AML-193 (cell line): ENCODE results near the gene HERPUD1.

Experiments
- DNase-seq, 2 experiments: peaks; one replicate each; lab custom pipeline; 2025; lab: John Stamatoyannopoulos, UW

The HERPUD1 gene

DNA sequence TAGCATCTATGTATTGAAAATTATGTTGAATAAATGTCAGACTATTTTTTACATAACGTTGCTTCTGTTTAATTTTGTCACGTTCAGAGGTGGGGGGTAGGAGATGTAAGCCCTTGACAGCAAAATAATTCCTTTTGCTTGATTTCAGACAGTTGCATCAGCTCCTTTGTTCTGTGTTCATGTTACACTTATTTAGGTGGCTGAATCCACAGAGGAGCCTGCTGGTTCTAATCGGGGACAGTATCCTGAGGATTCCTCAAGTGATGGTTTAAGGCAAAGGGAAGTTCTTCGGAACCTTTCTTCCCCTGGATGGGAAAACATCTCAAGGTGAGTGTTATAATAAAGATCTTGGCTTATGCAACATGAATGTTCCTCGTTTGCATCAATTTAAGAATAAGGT, 4.5 kb downstream of the HERPUD1 start:
- DNase-seq: no peak

DNA sequence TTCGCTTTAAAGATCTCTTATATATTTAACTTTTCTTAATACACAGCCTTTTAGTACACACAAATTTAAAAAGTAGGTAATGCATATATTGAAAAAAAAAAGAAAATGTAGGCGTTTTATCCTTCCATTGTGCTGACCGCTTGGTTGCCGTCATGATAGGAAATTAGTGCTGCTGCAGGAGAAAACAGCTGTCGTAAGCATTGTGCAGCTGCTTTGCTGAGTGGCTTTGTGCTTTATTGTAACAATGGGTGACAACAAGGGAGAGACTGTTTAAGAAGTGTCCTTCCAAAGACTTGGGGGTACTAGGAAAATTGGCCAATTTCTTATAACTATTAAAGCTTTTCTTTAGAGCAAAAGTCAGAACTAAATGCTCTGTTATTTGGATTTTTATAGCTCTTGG, 5.0 kb downstream of the HERPUD1 start:
- no peak for DNase-seq

DNA sequence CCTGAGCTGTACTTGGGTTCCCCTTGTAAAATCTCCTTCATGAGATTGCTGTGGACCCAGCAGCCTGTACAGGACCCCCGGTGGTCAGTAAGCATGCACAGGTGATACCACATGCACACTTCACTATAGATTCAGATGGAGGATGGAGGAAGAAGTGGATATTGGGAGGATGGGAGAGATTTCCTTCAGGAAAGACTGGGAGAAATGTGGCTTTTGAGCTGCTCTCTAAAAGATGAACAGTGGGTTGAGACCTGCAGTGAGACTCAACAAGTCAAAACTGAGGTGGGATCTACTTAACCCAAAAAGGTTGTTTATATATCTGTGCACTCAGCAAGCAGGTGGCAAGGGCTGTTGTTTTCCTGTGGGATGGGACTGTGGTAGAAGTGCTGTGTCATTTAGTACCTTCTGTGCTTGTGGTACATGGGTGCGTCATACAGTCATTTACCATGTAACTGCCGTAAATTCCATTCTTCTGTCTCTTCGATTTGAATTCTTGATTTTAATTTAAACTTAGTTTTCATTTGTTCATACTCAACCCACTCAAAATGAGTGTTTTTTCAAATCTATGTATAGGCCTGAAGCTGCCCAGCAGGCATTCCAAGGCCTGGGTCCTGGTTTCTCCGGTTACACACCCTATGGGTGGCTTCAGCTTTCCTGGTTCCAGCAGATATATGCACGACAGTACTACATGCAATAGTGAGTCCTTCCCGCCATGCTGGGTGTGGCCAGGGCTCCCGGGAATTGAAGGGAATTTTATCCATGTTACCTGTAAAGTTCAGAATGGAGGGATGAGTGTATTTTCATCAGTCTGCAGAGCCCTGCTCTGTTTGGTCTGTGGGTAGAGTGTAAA, 6.9 kb downstream of the HERPUD1 start:
- no peak for DNase-seq

DNA sequence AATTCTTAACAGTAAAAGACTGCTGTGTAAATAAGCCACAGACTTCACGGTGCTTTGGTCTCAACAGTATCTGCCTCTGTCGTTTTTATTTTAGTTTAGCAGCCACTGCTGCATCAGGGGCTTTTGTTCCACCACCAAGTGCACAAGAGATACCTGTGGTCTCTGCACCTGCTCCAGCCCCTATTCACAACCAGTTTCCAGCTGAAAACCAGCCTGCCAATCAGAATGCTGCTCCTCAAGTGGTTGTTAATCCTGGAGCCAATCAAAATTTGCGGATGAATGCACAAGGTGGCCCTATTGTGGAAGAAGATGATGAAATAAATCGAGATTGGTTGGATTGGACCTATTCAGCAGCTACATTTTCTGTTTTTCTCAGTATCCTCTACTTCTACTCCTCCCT, 7.9 kb downstream of the HERPUD1 start:
- DNase-seq: no peak

DNA sequence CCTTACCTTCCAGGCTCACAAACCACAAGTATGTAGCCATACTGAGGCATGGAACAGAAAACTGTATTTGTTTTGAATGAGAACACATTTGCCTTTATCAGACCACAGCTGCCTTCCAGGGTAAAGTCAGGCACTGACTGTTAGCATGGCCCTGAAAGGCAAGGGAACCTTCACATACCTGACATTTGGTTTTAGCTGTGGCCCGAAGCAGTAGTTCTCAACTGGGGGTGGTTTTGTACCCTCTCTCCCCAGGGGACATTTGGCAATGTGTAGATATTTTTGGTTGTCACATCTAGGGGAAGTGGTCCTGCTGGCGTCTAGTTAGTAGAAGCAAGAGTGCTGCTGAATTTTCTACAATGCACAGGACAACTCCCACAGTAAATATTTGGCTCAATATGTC, 9.2 kb downstream of the HERPUD1 start:
- DNase-seq: no peak

DNA sequence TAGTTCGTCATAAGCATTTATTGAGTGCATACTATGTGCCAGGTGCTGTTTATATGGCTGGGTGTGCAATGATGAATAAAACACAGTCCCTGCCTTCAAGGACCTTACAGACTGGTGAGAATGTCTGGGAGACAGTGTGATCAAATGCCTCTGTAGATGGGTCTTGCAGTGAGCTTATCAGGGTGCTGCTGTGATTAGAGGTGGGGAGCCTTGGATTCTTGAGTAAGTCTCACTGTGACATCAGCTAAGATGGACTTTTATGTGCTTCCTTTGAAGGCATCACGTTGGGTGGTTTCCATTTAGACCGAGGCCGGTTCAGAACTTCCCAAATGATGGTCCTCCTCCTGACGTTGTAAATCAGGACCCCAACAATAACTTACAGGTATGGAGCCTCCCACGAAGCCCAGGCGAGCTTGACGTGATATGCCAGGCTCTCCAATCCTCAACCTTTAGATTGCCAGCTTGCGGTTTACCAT, 10.0 kb downstream of the HERPUD1 start:
- DNase-seq: no peak

DNA sequence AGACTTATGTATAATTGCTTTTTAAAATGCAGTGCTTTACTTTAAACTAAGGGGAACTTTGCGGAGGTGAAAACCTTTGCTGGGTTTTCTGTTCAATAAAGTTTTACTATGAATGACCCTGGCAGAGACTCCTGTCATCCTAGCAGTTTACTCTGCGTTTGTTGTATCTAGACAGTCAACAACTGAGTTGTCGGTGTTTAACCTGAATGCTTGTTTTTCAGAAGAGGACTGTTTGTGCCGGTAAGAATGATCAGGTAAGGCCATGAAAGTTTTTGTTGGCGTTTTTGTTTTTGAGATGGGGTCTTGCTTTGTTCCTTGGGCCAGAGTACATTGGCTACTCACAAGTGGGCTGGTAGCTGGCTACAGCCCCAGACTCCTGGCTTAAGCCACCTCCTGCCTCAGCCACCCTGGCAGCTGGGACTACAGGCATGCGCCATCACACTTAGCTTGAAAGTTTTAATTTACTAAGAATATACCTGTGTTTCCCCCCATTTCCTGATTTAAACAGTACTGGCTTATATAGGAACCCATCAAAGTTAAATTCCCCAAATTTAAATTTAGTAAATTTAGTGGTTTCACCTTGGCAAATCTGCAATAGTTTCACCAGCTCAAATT, 11.9 kb downstream of the HERPUD1 start:
- DNase-seq: no peak

DNA sequence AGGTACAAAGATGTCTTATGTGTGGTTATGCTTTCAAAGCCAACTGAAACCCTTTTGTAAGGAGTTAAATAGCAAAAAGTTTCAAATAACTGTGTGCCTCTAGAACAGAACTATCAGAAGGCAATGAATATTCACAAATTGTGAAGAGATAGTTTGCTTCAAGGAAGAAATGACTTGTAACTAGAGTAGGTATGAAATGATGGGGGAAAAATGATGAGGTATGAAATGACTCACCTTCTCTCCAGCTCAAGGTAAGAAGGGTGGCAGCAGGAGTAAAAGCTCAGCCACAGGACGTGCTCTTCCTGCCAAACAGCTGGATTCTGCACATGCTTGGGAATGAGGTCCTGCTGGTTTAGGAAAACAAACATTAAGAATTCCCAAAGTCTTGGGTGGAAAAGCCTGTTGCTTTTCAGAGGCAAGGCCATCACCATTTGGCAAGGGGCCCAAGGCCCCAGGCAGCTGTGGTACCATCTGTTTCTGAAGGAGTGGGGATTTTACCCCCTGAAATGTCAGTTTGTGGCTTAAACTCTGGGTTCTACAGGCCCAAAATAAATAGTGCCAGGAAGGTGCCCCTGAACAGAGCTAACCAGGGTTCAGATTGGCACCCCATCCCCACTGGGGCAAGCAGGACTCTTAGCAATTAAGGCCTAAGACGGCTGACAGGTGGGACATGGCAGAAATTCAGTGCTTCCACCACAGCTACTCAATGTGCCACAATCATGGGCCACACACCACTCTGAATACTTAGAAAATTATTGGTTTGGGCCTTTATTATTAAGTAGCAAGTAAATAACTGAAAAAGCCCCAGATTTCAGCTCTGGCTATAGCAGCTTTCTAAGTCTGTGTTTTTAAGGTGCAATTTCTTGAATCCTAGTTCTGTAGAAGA, 13.3 kb downstream of the HERPUD1 start:
- no peak for DNase-seq

DNA sequence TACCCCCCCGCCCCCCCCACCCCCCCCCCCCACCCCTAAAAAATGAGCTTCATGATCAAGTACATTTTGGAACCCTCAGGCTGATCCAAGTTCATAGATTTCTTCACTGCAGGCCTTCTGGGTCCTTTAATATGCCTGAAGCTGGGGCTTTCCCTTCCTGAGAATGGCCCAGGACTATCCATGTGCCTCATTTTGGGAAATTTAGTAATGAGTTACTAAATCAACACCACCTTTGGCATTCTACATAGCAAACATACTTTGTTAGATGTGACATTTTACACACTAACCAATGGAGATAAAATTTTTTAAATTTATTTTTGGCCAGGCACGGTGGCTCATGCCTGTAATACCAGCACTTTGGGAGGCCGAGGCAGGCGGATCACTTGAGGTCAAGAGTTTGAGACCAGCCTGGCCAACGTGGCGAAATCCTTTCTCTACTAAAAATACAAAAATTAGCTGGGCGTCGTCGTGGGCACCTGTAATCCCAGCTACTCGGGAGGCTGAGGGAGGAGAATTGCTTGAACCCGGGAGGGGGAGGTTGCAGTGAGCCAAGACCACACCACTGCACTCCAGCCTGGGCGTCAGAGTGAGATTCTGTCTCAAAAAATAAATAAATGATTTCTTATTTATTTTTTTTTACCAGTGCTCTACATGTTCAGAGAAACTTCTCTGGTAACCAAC, 14.0 kb downstream of the HERPUD1 start:
- no peak for DNase-seq

DNA sequence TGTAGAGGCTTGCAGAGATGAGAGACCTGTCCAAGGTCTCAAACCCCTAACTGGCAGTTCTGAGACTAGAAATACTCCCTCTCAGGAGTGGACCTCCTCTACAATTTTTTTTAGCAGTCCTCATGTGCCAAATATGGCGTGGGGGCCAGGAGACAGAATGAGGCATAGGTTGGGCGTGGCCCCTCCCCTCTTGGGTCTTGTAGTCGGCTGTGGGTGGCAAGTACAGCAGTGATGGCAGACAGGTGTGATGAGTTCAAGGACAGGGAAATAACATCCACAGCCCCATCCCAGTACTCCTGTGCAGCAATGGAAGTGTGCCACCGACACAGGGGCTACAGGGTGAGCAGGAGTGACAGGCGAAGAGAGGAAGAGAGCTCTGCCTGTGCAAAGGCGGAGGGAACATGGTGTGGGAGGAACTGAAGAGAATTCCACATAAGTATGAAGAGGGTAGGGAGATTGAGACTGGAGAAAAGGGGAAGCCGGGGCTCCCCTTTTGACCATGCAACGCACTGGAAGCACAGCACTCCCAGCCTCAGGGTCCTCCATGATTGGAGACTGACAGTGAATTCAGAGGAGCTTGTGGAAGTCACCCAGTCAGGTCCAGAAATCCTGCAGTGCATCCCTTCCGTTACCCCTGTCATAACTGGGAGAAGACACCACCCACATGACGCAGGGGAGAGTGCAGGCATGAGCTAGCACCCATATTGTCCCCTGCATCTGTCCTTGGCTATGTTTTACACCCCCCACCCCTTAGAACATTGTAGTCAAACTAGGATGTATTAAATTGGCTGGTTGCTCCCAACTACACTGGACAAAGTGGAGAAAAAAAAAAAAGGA, 15.0 kb downstream of the HERPUD1 start:
- DNase-seq: no peak

DNA sequence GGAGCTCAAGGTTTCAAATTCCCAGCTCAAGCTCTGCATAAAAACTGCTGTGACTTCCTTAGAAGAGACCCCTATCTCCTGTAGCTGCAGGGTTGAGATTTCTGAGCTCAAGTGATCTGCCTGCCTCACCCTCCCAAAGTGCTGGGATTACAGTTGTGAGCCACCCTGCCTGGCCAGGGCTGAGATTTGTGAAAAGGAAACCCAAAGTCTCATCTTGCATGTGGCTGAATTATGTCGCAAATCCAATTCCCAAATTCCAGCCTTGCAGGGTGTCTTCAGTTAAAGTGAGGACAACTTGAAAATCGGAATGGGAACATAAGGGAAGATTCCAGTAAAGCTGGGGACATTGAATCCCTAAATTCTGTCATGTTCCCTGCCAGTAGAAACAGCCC, 15.7 kb downstream of the HERPUD1 start:
- no peak for DNase-seq

DNA sequence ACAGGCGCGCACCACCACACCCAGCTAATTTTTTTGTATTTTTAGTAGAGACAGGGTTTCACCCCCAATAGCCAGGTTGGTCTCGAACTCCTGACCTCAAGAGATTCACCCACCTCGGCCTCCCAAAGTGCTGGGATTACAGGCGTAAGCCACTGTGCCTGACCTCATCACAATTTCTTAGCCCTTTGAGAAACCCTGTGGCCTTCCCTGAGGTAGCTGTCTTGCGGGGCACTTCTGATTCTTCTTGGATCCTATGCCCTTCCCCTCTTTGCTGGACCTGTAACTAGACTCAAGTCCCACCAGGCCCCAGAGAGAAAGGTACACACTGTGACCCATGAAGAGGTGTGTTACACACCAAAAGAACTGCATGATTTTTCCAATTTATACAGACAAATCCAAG, 16.3 kb downstream of the HERPUD1 start:
- DNase-seq: no peak

DNA sequence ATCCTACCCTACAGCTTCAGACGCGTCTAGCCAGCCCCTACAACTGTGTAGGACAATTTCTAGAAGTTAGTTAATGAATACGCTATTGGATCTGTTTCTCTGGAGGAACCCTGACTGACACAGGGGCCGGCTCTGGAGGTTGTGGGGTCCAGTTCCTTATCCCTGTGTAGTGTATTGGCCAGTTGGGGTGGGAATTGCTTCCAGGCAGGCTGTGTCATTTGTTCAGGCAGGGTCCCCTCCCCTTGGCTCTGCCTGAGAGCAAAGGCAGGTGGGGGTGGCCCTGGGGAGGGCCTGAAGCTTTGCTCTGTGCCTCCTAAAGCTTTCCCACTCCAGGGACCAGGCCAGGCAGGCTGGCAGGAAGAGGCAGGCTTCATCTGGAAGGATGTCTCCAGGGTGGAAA, 18.1 kb downstream of the HERPUD1 start:
- DNase-seq: no peak

DNA sequence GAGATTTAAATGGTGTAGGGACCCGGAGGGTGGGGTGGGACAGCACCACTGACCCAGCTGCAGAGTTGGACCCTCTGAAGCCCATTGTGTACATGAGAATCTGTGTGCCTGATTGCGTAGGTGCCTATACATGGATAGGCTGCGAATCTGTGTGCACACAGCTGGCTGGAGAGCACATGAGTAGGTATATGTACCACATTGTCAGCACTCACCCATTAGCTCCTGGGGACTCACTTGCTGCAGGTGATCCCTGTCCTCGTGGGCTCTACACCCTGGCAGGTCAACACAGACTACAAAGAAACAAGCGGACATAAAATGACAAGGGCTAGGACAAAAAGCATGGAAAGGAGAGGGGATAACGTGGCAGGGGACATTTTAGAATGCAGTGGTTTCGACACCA, 18.5 kb downstream of the HERPUD1 start:
- DNase-seq: no peak

DNA sequence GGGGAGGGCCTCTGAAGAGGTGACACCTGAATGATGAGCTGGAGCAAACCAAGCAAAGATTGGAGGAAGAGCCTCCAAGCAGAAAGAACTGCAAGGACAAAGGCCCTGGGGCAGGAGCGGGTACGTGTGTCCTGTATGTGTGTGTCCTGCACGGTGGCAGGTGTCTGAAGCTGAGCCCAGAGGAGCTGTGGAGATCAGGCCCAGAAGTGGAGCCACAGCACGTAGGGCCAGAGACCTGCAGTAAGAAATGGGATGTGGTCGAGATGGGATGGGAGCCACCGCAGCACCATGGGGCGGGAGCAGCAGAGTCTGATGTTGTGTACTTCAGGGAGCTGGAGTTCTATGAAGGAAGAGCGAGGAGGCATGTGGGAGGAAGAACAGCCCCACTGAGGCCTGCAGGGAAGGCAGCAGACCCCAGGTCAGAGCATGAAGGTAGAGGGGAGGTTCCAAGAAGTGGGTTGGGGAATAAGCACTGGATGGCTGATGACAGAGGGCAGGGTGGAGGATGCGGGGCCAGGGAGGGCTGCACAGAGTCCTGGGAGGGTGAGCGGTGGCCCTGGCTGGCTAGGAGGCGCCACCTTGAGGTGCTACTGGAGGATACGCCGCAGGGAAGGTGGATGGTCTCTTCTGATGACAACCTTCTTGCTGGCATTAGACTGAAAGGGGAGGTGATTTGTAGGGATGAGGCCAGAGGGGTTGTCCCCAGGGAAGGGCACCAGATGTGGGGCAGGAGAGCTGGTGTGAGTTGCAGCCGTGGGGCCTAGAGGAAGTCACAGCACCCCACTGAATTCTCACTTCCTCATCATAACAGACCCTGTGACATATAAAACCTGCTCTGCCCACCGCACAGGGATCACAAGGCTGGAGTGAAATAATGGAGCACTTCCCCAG, 19.2 kb downstream of the HERPUD1 start:
- peak; percentile 38 to 58 for DNase-seq

DNA sequence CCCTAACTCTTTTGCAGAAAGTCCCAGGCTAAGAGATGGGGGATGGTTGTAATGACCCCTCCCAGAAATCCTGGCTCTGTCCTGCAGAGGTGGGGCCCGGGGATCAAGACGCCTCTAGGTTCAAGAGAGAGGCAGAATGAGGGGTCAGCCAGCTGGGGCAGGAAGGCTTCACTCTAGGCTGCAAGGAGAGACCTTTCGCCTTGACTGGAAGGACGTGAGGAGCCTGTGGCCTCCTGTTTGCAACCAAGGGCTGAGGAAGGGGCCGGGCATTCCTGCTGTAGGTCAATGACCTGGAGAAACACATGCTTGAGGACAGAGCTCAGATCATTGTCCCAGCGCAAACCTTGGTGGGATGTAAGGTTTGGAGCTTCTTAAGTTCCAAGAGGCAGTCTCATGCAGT, 21.1 kb downstream of the HERPUD1 start:
- DNase-seq: no peak

DNA sequence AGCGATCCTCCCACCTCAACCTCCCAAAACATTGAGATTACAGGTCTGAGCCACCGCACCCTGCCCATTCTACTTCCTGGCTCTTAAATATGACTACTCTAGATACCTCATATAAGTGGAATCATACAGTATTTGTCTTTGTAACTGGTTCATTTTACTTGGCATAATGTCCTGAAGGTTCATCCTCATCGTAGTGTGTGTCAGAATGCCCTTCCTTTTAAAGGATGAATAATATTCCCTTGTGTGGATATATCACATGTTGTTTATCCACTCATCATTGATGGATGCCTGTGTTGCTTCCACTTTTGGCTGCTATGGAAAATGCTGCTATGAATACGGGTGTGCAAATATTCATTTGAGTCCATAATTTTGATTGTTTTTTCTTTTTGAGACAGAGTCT, 24.1 kb downstream of the HERPUD1 start:
- DNase-seq: no peak

DNA sequence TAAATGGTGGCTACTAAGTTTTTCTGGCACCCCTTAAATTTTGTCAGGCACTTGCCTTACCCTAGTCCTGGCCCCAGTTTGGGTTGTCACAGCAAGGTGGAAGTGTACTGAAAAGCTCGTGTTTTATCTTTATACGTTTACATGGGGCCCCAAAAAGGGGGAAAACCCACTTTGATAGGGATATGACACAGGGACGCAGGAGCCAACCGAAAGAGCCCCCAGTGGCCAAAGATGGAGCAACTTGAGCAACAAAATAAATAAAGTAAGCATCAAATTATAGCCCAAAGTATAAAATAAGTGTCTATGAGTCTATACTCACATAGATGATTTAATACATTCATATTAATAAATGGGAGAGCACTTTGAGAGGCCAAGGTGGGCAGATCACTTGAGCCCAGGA, 24.8 kb downstream of the HERPUD1 start:
- DNase-seq: no peak

DNA sequence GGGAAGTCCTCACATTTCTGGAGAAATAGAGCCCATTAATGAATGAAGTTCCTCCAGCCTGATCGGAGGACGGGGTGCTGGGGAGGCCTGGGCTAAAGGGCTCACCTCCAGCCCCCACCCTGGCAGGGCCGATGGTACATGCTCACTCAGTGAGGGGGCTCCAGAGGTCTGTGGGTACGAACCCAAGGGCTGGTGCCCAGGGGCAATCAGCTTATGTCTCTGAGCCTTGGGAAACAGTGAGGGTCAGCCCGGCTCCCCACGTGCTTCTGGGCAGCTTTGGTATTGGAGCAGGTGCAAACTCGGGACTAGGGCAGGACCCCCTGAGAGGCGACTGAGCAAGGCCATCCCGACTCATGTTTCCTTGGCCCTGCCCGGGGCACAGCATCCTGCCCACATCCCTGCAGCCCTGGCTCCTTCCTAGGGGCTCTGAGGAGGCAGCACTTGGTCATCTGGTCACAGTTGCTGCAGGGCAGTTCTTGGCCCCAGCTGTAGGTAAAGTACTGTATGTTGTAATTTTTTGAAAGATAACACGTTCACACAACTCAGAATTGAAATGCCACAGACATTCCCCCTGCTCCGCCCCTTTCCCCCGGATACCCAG, 28.8 kb downstream of the HERPUD1 start:
- no peak for DNase-seq

DNA sequence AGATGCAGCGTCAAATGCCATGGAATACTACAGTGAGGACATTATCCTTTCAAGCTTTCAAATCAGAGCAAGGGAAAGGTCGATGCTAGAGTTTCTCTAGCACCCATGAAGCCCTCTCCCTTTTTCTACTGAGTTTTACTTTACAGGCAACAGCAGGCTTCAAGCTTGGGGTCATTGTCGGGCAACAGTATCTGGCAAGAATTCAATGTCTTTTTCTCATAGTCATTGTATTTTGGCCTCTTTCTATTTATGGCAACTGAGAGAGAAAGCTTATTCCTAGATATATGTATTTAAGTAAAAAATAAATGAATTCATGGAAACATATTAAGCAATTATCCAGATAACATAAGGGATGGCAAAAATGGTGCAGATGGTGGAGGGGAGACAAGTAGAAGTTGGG, 29.4 kb downstream of the HERPUD1 start:
- no peak for DNase-seq
